K562 (cell line): Measurements from ENCODE around the gene HMCN2. TPM values are rescaled to one million over a fixed set of nuclear protein-coding genes. Genes with fewer than 3 reads are reported as not detected.

ENCODE experiments used
- ATAC-seq: fragments of 200-7000 bp; cut with Tn5 transposase; 3 replicates; pipeline ENCODE4 v1.9.1; 2020; ENCODE audit warnings: moderate library complexity
- BruUV-seq: library from RNA; stranded (reverse); fragments of 400-500 nt; replicated peaks from 2 replicates; lab custom pipeline; 2021; lab: Mats Ljungman, UMichigan
- CTCF ChIA-PET: fragments of 300-600 bp; formaldehyde crosslinking; extraction: SDS; loops from one replicate; lab custom pipeline; 2021; ENCODE audit warnings: low intra/inter-chr PET ratio; lab: Yijun Ruan, JAX
- POLR2A ChIA-PET: fragments of 300-600, 350-650 bp; sonication (Branson Sonifier 250); formaldehyde crosslinking; extraction: SDS; loops from one replicate; lab custom pipeline; 2021; ENCODE audit warnings: antibody characterized with exemption, inconsistent platforms; lab: Yijun Ruan, JAX
- DNase-seq, 4 experiments: peaks; one replicate each; pipeline versions ENCODE4 v3.0.0 to v3.0.0-alpha.2; 2011 to 2018; ENCODE audit warnings: low spot score in 3 of 4, mixed read lengths in 3 of 4; ENCODE audit errors: extremely low read depth in 1 of 4
- FAIRE-seq: peaks from 2 replicates; lab custom pipeline; 2011; peaks lifted over from hg19 to GRCh38; lab: Jason Lieb, UNC
- H2AFZ ChIP-seq: 2 replicates; pipeline ENCODE4 v1.6.0; 2011; ENCODE audit warnings: low read depth, low read length, control low read depth, inconsistent platforms
- H3K27ac ChIP-seq: fragments of 200-600 bp; 3 replicates; pipeline ENCODE4 v1.8.0; 2011; ENCODE audit warnings: low read depth, mild to moderate bottlenecking, control low read depth, inconsistent platforms, low read length, moderate library complexity, mixed read lengths; ENCODE audit errors: extremely low read depth
- H3K27me3 ChIP-seq, 2 experiments: fragments of 300-600 bp in 1 of 2; 2 replicates in 1 of 2; 3 replicates in 1 of 2; pipeline versions ENCODE4 v1.6.0 to v1.8.0; 2011; ENCODE audit warnings: inconsistent platforms in 2 of 2, low read length in 2 of 2, mild to moderate bottlenecking in 1 of 2, mixed read lengths in 1 of 2, moderate library complexity in 1 of 2; ENCODE audit not compliant: control insufficient read depth in 2 of 2, insufficient read depth in 2 of 2
- H3K36me3 ChIP-seq: fragments of 300-600 bp; 3 replicates; pipeline ENCODE4 v1.8.0; 2011; ENCODE audit warnings: mild to moderate bottlenecking, low read length, inconsistent platforms; ENCODE audit not compliant: control insufficient read depth, insufficient read depth
- H3K4me1 ChIP-seq, 2 experiments: fragments of 200-600 bp in 1 of 2; replicated peaks in 1 of 2; 2 replicates in 1 of 2; 3 replicates in 1 of 2; pipeline versions ENCODE4 v1.5.1 to v1.8.0; 2011; ENCODE audit warnings: inconsistent platforms in 2 of 2, low read length in 2 of 2, mild to moderate bottlenecking in 1 of 2, mixed read lengths in 1 of 2, moderate library complexity in 1 of 2; ENCODE audit not compliant: control insufficient read depth in 2 of 2, insufficient read depth in 2 of 2
- H3K4me2 ChIP-seq: 2 replicates; pipeline ENCODE4 v1.6.1; 2011; ENCODE audit warnings: low read length, control low read depth, inconsistent platforms, mixed read lengths; ENCODE audit not compliant: insufficient read depth
- H3K4me3 ChIP-seq: fragments of 200-600 bp; sonication (generic), shearing (Covaris generic); 2 replicates; pipeline ENCODE4 v1.5.1; 2016; ENCODE audit warnings: control low read depth, inconsistent platforms
- H3K79me2 ChIP-seq: fragments of 200-600 bp; 3 replicates; pipeline ENCODE4 v1.8.0; 2011; ENCODE audit warnings: low read length, inconsistent platforms; ENCODE audit not compliant: control insufficient read depth, insufficient read depth
- H3K9ac ChIP-seq, 2 experiments: 2 replicates each; pipeline versions ENCODE4 v1.6.0 to v1.6.1; 2011; ENCODE audit warnings: low read depth in 2 of 2, low read length in 2 of 2, control low read depth in 1 of 2, inconsistent platforms in 1 of 2, mild to moderate bottlenecking in 1 of 2, mixed read lengths in 1 of 2; ENCODE audit not compliant: insufficient read depth in 1 of 2
- H3K9me1 ChIP-seq: one replicate; pipeline ENCODE4 v1.6.0; 2011; ENCODE audit warnings: inconsistent platforms, mild to moderate bottlenecking, low read length, moderate library complexity; ENCODE audit not compliant: control insufficient read depth, insufficient read depth
- H3K9me3 ChIP-seq: replicated peaks from 2 replicates; pipeline ENCODE4 v1.5.1; 2011; ENCODE audit warnings: low read depth, low read length, inconsistent platforms; ENCODE audit not compliant: control insufficient read depth, insufficient read depth
- H4K20me1 ChIP-seq: replicated peaks from 2 replicates; pipeline ENCODE4 v1.6.1; 2011; ENCODE audit warnings: low read length, inconsistent platforms, mixed read lengths; ENCODE audit not compliant: control insufficient read depth, insufficient read depth
- HCFC1 ChIP-seq: IDR thresholded peaks from 2 replicates; pipeline ENCODE4 v1.6.1; 2012; ENCODE audit warnings: low read depth, low read length, improper control_type of control experiment
- NCOR1 ChIP-seq: fragments of 450-650 bp; IDR thresholded peaks from 2 replicates; pipeline ENCODE4 v1.6.1; 2016; ENCODE audit warnings: mild to moderate bottlenecking, moderate library complexity
- NR4A1 ChIP-seq, 2 experiments: fragments of 250-450 bp in 1 of 2; fragments of 450-650 bp in 1 of 2; sonication (Bioruptor Pico) in 1 of 2; IDR thresholded peaks; 2 replicates each; pipeline versions ENCODE4 v1.4.0 to v1.6.1; 2016 to 2020; ENCODE audit warnings: mild to moderate bottlenecking in 2 of 2, missing compliant biosample characterization in 1 of 2, missing genetic modification characterization in 1 of 2, moderate library complexity in 1 of 2
- RAD21 ChIP-seq, 2 experiments: fragments of 250-450 bp in 1 of 2; fragments of 450-650 bp in 1 of 2; sonication (Bioruptor Pico) in 1 of 2; formaldehyde crosslinking in 1 of 2; IDR thresholded peaks in 1 of 2; conservative IDR thresholded peaks in 1 of 2; 2 replicates each; pipeline versions ENCODE4 v1.4.0 to v1.8.0; 2020 to 2022; ENCODE audit warnings: mild to moderate bottlenecking in 2 of 2, moderate library complexity in 1 of 2
- RBFOX2 ChIP-seq: fragments of 200-400 bp; formaldehyde crosslinking; IDR thresholded peaks from 2 replicates; pipeline ENCODE4 v1.6.1; 2017; ENCODE audit warnings: low read depth, mild to moderate bottlenecking, low read length, moderate library complexity
- TEAD4 ChIP-seq, 2 experiments: sonication (generic) in 1 of 2; formaldehyde crosslinking in 1 of 2; IDR thresholded peaks; 2 replicates each; pipeline versions ENCODE4 v1.6.1 to v1.8.0; 2012 to 2022; ENCODE audit warnings: borderline replicate concordance in 1 of 2, inconsistent platforms in 1 of 2, low read length in 1 of 2, mild to moderate bottlenecking in 1 of 2, missing genetic modification reagents in 1 of 2
- ZFP36 ChIP-seq: fragments of 150-350 bp; IDR thresholded peaks from 2 replicates; pipeline ENCODE4 v1.6.1; 2018; ENCODE audit warnings: low read length, low read depth; ENCODE audit not compliant: partially characterized antibody
- WGBS: fragments of 100-300 bp; shearing (Covaris generic); methylation state at CpG from one replicate; pipeline ENCODE4 v1.1.6; 2016; ENCODE audit warnings: low coverage, mixed read lengths; ENCODE audit not compliant: insufficient coverage; ENCODE audit errors: missing lambda C conversion rate; 5-methylcytosine and 5-hydroxymethylcytosine counted together
- in situ Hi-C: fragments of 300-500 bp; cut with MboI; formaldehyde crosslinking; loops from 4 replicates; pipeline ENCODE4 v1.15.0; 2018; ENCODE audit warnings: inconsistent platforms, mixed read lengths
- intact Hi-C: fragments of 100-400 bp; cut with micrococcal nuclease; formaldehyde crosslinking; loops from 2 replicates; pipeline ENCODE4 v1.14.2; 2022
- polyA plus RNA-seq, 8 experiments: library from polyadenylated mRNA; depleted of rRNA in 4 of 8; stranded (reverse) in 5 of 8; unstranded in 3 of 8; fragments of >200 nt; fragmentation: Nextera tagmentation in 2 of 8; fragmentation: Illumina TruSeq in 1 of 8; extraction: Ambion mirVana in 2 of 8; extraction: Trizol in 1 of 8; gene quantifications; 2 replicates each; pipeline versions ENCODE4 v1.2.1 to v1.2.3, GENCODE V29; 2011 to 2014; ENCODE audit warnings: inconsistent platforms in 1 of 8, missing spikeins in 1 of 8
- total RNA-seq, 7 experiments: library from RNA; depleted of rRNA in 6 of 7; stranded (reverse); fragments of >200 nt in 6 of 7; fragmentation: Illumina TruSeq in 2 of 7; extraction: Trizol in 2 of 7; gene quantifications; 2 replicates each; pipeline versions ENCODE4 v1.2.1 to v1.2.3, GENCODE V29; 2011 to 2021; ENCODE audit warnings: low replicate concordance in 1 of 7
- TF ChIP-seq, protein P1 (sequence below): sonication (generic); IDR thresholded peaks from 2 replicates; pipeline ENCODE4 v1.6.1; 2016
- TF ChIP-seq, protein P2 (sequence below): sonication (generic); formaldehyde crosslinking; IDR thresholded peaks from 2 replicates; pipeline ENCODE4 v1.5.0; 2020; ENCODE audit warnings: missing genetic modification reagents
- TF ChIP-seq, protein P3 (sequence below): fragments of 250-450 bp; sonication (Bioruptor Pico); IDR thresholded peaks from 2 replicates; pipeline ENCODE4 v1.5.0; 2020; ENCODE audit warnings: mild to moderate bottlenecking
- TF ChIP-seq, protein P4 (sequence below): fragments of 450-650 bp; IDR thresholded peaks from 2 replicates; pipeline ENCODE4 v1.7.0; 2016; ENCODE audit warnings: borderline replicate concordance
- TF ChIP-seq, protein P5 (sequence below), 3 experiments: IDR thresholded peaks in 2 of 3; conservative IDR thresholded peaks in 1 of 3; 2 replicates each; pipeline ENCODE4 v1.5.1; 2011 to 2012; ENCODE audit warnings: low read length in 3 of 3, mild to moderate bottlenecking in 3 of 3, control low read depth in 2 of 3, improper control_type of control experiment in 1 of 3, inconsistent platforms in 1 of 3, low read depth in 1 of 3, mixed read lengths in 1 of 3, moderate library complexity in 1 of 3; ENCODE audit not compliant: insufficient read depth in 2 of 3

HMCN2 gene
- total and polyA plus RNA-seq, 9 of the 15 experiments (the other 6 are each of a cell fraction or from before 2014, with no cell fraction given): 0.01 TPM; not detected in 8

DNA sequence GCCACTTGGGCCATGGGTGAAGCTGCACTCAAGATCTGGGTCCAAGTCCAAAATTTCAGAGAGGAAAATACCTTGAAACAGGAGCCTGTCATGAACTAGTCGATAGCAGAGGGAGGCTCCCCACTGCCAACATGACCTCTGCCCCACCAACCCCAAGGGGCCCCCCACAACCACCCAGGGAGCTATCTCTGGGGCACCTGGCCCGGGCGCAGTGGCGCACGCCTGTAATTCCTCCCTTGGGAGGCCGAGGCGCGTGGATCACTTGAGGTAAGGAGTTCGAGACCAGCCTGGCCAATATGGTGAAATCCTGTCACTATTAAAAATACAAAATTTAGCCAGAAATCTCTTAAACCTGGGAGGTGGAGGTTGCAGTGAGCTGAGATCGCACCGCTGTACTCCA is 20.1 kb upstream of the HMCN2 start:
- BruUV-seq: no TSS peak
- no peak for TF ChIP-seq NCOR1
- TF ChIP-seq, protein P1, sequence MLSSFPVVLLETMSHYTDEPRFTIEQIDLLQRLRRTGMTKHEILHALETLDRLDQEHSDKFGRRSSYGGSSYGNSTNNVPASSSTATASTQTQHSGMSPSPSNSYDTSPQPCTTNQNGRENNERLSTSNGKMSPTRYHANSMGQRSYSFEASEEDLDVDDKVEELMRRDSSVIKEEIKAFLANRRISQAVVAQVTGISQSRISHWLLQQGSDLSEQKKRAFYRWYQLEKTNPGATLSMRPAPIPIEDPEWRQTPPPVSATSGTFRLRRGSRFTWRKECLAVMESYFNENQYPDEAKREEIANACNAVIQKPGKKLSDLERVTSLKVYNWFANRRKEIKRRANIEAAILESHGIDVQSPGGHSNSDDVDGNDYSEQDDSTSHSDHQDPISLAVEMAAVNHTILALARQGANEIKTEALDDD: no peak
- TF ChIP-seq, protein P2, sequence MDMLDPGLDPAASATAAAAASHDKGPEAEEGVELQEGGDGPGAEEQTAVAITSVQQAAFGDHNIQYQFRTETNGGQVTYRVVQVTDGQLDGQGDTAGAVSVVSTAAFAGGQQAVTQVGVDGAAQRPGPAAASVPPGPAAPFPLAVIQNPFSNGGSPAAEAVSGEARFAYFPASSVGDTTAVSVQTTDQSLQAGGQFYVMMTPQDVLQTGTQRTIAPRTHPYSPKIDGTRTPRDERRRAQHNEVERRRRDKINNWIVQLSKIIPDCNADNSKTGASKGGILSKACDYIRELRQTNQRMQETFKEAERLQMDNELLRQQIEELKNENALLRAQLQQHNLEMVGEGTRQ (CRISPR knock-in tag): no peak
- TF ChIP-seq, protein P3, sequence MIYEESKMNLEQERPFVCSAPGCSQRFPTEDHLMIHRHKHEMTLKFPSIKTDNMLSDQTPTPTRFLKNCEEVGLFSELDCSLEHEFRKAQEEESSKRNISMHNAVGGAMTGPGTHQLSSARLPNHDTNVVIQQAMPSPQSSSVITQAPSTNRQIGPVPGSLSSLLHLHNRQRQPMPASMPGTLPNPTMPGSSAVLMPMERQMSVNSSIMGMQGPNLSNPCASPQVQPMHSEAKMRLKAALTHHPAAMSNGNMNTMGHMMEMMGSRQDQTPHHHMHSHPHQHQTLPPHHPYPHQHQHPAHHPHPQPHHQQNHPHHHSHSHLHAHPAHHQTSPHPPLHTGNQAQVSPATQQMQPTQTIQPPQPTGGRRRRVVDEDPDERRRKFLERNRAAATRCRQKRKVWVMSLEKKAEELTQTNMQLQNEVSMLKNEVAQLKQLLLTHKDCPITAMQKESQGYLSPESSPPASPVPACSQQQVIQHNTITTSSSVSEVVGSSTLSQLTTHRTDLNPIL (CRISPR knock-in tag): no peak
- no peak for TF ChIP-seq HCFC1
- TF ChIP-seq NR4A1 (CRISPR knock-in tag; IDR thresholded peaks at IDR 0.05): no peak
- no peak for TF ChIP-seq NR4A1 (tag; IDR thresholded peaks at IDR 0.05)
- TF ChIP-seq, protein P4, sequence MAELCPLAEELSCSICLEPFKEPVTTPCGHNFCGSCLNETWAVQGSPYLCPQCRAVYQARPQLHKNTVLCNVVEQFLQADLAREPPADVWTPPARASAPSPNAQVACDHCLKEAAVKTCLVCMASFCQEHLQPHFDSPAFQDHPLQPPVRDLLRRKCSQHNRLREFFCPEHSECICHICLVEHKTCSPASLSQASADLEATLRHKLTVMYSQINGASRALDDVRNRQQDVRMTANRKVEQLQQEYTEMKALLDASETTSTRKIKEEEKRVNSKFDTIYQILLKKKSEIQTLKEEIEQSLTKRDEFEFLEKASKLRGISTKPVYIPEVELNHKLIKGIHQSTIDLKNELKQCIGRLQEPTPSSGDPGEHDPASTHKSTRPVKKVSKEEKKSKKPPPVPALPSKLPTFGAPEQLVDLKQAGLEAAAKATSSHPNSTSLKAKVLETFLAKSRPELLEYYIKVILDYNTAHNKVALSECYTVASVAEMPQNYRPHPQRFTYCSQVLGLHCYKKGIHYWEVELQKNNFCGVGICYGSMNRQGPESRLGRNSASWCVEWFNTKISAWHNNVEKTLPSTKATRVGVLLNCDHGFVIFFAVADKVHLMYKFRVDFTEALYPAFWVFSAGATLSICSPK: no peak
- no peak for TF ChIP-seq RAD21 (CRISPR knock-in tag; conservative IDR thresholded peaks at IDR 0.05 in 1 of 2, IDR thresholded peaks at IDR 0.05 in 1 of 2)
- TF ChIP-seq, protein P5, sequence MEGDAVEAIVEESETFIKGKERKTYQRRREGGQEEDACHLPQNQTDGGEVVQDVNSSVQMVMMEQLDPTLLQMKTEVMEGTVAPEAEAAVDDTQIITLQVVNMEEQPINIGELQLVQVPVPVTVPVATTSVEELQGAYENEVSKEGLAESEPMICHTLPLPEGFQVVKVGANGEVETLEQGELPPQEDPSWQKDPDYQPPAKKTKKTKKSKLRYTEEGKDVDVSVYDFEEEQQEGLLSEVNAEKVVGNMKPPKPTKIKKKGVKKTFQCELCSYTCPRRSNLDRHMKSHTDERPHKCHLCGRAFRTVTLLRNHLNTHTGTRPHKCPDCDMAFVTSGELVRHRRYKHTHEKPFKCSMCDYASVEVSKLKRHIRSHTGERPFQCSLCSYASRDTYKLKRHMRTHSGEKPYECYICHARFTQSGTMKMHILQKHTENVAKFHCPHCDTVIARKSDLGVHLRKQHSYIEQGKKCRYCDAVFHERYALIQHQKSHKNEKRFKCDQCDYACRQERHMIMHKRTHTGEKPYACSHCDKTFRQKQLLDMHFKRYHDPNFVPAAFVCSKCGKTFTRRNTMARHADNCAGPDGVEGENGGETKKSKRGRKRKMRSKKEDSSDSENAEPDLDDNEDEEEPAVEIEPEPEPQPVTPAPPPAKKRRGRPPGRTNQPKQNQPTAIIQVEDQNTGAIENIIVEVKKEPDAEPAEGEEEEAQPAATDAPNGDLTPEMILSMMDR (IDR thresholded peaks at IDR 0.05 in 2 of 3, conservative IDR thresholded peaks at IDR 0.05 in 1 of 3; ENCODE audit: insufficient read depth in 2 of 3, low read depth in 1 of 3, low read length in 3 of 3): no peak
- no peak for TF ChIP-seq ZFP36
- TF ChIP-seq RBFOX2: no peak
- TF ChIP-seq TEAD4 (IDR thresholded peaks at IDR 0.05; ENCODE audit: low read length): no peak
- TF ChIP-seq TEAD4 (CRISPR knock-in tag; IDR thresholded peaks at IDR 0.05; ENCODE audit: borderline replicate concordance): no peak
- ATAC-seq (no peak), FAIRE-seq (no peak), DNase-seq (no peak)
- peaks cover 8 to 12% of the 10 kb centered on the region in 2 experiments; a peak in 4 of 5 replicates for H3K4me1 ChIP-seq
- no peak overlapping the region for H2AFZ ChIP-seq
- no peaks in the 10 kb centered on the region for H3K9me1 ChIP-seq
- H3K4me2 ChIP-seq: no peak overlapping the region
- no peaks in the 10 kb centered on the region for H3K79me2 ChIP-seq
- H3K4me3 ChIP-seq: no peak overlapping the region
- H4K20me1 ChIP-seq: no peaks in the 10 kb centered on the region
- intact Hi-C loops (loop anchor here (10.0 kb wide), 1 partner anchor 99 kb away; no protein-coding TSS in a partner anchor), in situ Hi-C loops (no loop called here)
- H3K27ac ChIP-seq: no peak overlapping the region
- no peak overlapping the region for H3K9ac ChIP-seq
- no peaks in the 10 kb centered on the region; a peak in 1 of 5 replicates for H3K27me3 ChIP-seq
- POLR2A ChIA-PET: interaction anchor here (0.6 to 0.7 kb wide), 4 partner anchors 33 to 215 kb away, joined by 3 read pairs; no protein-coding TSS in a partner anchor
- CTCF ChIA-PET: no interaction called here
- H3K36me3 ChIP-seq: no peaks in the 10 kb centered on the region
- H3K9me3 ChIP-seq: no peaks in the 10 kb centered on the region; the same call in 1 of the 2 replicates
- 25% methylated on average over 9 of the region's 11 CpGs for WGBS
